ENCODE data around the gene ACVR2B.

Gene ACVR2B

GRCh38 chr3:38533285-38533976 is 79.7 kb downstream of the ACVR2B start:
- no peak for DNase-seq

- DNase-seq: no peak
Observed at GRCh38 chr3:38534180-38534579, 80.5 kb downstream of the ACVR2B start.

GRCh38 chr3:38534604-38535003 is 80.9 kb downstream of the ACVR2B start:
- no peak for DNase-seq

- no peak for DNase-seq
Observed at GRCh38 chr3:38536671-38537070, 83.0 kb downstream of the ACVR2B start.

- DNase-seq: no peak
Observed at GRCh38 chr3:38538773-38539353, 85.2 kb downstream of the ACVR2B start.

- DNase-seq: no peak
Observed at GRCh38 chr3:38541806-38542205, 88.1 kb downstream of the ACVR2B start.
